NT2/D1 (cell line): ENCODE measurements around the gene AKR1C8.

Source experiments
- YY1 ChIP-seq: IDR thresholded peaks from 2 replicates; pipeline ENCODE4 v1.6.1; 2011; ENCODE audit not compliant: insufficient read length, insufficient read depth
- ZNF274 ChIP-seq: IDR thresholded peaks from 2 replicates; pipeline ENCODE4 v1.6.1; 2011; ENCODE audit warnings: mild to moderate bottlenecking, low read depth, low read length

DNA sequence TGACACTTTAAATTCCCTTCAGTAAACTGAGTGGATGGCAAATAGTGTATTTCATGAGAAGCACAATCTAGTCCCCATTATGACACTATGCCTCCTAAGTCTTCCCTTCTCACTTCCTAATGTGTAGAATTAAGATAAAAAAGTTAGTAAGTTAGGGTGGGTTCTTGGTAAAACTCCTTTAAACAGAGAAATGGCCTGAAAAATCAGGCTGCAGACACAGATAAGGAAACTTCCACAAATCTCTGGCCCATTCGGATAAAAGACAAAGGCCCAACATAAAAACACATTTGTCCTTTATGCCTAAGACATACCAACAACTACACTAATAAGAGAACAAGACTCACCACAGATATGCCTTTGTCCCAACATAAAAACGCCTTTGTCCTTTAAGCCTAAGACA lies 21.5 kb downstream of the AKR1C8 start:
- TF ChIP-seq ZNF274 (no peak), YY1 (no peak)
